Tongue (tissue), 2 donors: ENCODE results near the gene RIPPLY2. TPM values are rescaled to one million over a fixed set of nuclear protein-coding genes. Genes with fewer than 3 reads are reported as not detected.
"Not testable (repeated sequence)": the region's sequence is repeated elsewhere in the genome, so short reads cannot be mapped to it uniquely, and the experiment has no call there.

Experiments used
- DNase-seq: peaks from one replicate; pipeline ENCODE4 v3.0.0-alpha.2; 2015
- total RNA-seq: library from RNA; depleted of rRNA; stranded (reverse); fragments of >200 nt; gene quantifications from one replicate; pipeline ENCODE4 v1.2.3, GENCODE V29; 2014

RIPPLY2 gene
- total RNA-seq, 1 donor from 2014 or later, result not detected

DNA sequence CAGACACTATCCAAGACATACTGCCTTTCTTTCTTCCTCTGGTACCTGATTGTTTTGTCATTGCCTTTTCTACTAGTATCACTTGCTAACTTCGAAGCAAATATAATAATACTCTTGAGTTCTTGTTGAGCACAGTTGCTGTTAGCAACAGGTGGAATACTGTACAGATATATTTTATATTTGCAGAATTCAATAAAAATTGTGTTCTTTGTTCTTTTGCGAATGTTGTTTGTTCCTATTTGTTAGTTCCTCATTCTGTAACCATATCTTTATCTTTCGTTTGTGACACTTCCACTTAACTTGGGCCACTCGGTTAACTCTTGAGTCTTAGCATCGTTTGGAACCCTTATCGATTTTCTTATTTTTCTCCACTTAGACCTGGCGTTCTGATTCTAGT is 7.2 kb downstream of the RIPPLY2 start:
- no peak for DNase-seq

DNA sequence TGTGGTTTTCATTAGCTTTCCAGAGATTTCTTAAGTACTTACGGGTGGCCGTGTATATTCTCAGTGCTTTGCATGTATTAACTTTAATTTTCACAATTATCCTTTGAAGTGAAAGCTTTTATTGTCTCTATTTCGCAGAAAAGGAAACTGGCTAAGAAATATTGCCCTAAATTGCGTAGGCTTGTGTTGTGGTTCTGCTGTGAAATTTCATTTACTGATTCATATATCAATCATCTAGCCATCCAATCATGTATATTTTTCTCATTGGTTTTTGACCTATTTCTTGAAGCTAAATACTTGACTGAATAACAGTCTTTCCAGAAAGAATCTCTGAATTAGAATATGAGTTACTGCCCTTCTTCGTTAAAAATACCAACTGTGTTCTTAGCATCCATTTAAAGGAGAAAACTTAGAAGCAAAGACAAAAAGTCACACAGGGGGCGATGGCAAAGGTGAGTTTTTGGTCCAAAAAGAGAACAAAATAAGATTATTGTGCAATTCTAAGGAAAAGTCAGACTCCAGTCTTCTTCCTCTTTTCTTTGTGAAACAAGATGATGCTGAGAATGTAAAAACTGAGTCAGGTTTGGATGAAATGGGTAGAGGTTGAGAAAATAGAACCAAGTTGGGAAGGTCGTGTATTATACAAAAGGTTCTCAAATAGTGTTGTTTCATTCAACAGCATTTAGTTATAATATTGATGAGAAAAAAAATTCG is 7.8 kb downstream of the RIPPLY2 start:
- DNase-seq, result no peak

DNA sequence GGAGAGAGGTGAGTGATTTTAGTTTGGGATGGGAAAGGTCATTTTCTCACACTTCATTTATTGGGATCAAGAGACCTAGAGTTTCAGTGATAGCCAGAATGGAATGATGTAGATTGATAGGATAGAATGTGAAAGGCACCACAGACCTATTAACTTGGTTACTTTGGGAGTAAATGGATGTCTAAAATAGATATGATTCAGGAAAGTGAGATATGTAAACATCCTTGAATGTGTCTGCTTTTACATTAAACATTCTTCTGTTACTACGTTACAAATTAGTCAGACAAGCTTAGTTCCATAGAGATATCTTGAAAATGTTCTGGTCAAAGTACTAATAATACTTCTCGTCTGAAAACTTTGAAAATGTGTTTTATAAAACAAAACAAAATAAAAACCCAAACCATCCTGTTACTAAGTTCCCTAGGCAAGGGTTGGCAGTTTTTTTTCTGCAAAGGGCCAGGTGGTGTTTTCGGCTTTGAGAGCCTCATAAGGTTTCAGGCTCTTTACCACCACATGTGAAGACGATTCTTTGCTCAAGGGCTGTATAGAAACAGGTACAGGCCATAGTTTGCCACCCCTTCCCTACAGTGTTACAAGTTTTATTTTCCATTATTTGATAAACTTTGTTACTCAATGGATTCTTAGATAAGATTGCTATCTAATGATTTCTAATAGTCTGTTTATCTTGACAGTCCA is 9.8 kb downstream of the RIPPLY2 start:
- DNase-seq, result no peak

DNA sequence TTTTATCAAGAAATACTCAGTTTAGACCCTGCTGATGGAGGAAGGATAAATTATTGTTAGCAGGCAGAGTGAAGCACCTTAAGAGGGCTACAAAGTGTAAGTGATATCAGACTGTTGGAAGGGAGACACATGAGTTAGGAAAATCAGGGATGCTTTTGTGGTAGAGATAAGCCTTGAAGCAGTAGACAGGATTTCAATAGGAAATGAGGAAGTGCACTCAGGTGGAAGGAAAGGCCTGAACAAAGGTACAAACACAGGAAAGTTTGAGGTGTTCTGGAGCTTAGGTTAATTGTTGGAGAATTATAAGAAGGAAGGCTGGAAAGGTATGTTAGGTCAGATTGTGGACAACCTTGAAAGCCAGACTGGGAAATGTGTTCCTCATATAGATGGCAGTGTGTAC is 13.9 kb downstream of the RIPPLY2 start:
- DNase-seq, result no peak

DNA sequence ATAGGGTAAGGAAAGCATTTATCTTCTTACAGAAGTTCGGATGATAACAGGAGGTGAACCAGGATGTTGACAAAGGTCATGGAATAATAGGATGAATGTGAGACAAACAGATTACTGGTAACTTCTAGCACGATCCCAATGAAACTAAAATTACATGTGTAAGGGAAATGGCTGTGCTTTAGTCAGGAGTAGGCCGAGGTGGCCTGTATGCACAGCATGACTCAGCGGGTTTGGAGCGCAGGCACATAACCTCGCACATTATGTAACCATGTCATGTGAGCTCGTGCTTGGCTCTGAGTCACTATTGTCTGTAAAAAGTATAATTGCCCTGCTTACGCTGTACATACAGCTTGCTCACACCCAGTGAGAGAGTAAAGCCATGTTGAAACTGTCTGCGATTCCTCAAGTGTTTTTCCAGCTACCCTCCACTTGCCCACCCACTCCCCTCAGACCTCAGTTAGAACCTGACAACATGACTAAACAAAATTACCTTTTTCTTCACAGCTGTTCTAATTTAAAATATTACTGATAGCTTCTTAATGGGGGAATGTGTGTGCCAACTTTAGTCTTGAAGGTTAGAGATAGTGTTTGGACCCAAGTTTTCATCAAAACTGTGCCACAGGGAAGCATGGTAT is 14.5 kb downstream of the RIPPLY2 start:
- no peak for DNase-seq

DNA sequence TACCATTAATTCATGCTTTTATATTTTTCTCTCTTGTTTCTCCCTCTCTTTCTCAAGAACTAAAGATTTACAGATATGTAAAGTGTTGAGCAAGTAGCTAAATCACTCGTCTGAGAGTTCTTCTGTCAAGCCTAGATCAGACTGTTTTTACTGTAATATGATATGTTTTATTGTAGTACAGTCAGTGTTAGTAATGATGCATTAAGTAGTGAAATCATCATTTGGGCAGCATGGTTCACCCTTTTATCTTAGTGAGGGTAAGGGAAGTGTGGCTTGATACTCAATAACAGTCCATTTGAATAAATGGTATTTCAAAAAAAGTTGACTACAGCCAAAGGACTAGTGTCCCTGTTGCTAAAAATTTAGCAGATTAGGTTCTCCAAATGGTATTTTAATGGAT is 15.5 kb downstream of the RIPPLY2 start:
- no peak for DNase-seq

DNA sequence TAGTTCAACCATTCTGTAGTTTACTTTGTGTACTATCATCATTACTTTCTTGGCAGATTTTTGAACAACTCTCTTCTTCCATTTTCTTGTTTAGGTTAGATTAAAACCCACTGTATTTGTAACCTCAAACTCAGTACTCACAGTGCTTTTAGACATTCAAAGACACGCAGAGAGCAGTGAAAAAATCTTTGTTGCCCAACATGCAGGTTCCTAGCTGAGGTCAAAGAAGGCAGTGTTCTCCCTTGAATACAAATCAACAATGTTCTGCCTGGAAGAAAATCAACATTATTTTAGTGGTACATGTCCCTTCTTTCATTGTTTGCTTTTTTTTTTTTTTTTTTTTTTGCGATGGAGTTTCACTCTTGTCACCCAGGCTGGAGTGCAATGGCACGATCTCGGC is 17.5 kb downstream of the RIPPLY2 start:
- no peak for DNase-seq

DNA sequence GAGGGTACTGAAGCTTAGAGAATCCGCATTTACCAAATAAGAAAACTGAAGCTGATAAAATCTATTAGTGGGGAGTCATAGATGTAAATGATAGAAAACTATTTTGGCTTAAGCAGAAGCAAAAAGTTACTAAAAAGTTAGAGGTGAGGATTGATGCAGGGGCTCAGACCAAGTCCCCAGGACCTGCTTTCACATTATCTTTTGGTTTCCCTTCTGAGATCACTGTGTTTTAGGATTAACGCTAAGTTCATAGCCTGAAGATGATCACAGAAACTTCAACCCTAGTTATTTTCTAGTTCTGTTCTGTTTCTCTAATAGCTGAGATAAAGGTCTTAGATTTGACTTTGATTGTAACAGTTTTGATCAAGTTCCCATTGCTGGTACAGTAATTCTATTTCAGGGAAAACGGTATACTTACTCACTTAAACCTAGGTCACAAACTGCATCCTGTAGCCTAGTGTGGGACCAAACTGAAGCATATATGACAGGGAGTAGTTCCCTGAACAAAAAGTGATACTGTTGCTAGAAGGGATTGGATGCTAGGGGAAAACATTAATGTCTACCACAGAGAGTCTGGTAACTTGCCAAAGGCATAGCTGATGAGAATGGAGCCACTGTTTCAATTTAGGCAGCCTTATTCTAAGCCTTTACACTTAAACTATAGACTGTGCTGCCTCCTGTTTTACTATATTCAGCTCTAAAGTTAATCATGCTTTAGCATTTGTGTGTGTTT is 19.4 kb downstream of the RIPPLY2 start:
- peak; percentile 17 for DNase-seq

DNA sequence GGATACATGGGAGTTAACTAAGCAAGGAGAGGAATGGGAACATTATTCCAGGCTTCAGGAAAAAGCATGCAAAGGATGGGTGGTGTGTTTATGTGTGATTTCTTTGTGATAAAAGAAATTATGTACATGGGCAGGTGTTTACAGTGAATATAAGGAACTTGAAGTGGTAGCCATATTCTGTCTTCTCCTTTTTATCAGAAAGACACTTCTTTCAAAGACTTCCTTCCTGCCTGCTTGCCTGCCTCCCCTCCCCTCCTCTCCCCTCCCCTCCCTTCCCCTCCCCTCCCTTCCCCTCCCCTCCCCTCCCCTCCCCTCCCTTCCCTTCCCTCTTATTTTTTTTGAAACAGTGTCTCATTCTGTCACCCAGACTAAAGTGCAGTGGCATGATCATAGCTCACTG is 20.7 kb downstream of the RIPPLY2 start:
- no peak for DNase-seq

DNA sequence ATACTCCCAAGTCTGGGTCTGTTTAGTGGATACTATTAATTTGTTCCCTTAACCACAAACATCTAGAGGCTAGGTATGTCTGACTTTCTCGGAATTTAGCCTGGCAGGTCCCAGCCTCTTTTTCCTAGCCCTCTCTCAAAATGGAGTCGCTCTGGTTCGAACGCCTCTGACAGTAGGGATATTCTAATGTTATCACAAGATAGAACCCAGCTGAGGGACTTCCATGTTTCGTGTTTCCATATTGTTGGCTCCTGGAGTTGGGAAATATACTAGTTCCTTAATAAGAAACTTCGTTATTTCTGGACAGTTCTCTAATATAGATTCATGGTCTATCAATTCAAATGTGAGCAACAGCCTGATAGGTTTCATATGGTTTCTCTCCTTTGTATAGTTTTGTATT is 22.7 kb downstream of the RIPPLY2 start:
- DNase-seq, result no peak

DNA sequence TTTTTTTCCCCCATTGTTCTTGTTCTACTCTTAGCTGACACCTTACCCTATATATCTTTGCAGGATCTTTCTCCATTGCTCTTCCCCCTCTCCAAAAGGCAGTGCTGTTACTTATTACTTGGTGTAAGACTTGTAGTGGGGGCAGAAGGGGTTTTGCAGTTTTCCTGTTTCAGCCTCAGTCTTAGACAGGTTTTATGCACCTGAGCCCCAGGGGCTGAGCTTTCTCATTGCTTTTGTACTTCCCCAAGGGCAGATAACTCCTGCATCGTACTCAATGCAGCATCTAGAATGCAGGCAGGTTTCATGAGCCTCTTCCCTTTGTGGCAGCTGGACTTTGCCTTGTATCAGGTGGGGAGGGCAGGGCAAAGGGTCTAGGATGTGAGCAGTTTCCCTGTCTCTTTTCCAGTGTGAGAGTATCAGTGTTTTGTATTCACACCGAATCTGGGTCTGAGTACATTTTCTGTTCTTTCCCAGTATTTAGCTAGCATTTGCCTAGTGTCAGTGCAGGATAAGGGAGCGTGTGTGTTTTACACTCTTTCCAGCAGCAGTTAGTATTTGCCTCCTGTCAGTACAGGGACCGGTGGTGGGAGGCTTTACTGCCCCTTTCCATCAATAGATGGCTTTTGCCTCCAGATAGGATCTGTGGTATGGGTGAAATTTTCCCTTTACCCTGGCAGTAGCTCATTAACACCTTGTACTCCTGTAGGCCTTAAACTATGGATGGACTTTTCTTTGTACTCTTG is 25.9 kb downstream of the RIPPLY2 start:
- DNase-seq, result no peak

DNA sequence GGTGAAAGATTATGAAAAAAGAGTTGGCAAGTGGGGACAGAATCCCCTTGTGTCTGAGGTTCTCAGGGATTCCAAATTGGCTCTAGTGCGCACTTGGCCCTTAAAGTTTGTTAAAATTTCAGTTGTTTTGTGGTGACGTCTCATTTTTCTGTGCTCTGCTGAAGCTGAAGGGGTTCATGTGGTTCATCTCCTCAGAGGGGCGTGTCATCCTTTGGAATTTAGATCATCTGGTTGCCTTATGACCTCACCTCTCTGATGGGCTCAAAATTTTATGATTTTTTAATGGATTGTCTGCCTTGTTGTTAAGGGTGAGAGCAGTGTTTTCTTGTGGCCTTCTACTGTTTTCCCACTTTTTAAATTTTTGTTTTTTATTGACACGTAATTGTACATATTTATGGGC is 26.6 kb downstream of the RIPPLY2 start:
- DNase-seq, result no peak

DNA sequence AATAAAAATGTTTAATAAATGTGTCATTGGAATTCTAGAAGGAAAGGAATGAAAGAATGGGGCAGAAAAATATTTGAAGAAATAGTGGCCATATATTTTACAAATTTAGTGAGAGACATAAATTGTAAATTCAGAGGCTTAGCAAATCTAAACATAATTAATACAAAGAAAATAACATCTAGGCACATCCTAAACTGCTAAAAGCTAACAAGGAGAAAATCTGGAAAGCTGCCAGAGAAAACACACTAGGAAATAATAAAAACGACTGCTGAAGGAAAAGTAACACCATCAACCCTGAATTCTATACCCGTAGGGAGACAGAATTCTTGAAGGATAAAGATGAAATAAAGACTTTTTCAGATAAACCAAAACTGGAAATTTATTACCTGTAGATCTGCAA is 30.1 kb downstream of the RIPPLY2 start:
- no peak for DNase-seq

DNA sequence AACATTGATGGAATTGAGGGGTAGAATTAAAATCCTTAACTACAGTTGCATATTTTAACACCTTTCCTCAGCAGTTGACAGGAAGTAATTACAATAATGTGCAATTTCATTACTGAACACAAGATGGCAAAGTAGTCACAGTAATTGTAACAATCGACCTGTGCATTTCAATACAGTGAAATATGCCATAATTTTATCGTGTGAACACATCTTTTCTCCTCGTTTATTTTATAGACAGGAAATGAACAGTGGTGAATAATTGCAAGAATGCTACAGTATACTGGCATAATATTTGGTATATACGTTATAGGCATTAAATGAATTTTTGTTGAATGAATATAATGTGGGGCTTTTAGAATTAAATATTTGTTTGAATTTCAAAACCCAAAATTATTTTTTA is 31.4 kb downstream of the RIPPLY2 start:
- peak; percentile 75 for DNase-seq

DNA sequence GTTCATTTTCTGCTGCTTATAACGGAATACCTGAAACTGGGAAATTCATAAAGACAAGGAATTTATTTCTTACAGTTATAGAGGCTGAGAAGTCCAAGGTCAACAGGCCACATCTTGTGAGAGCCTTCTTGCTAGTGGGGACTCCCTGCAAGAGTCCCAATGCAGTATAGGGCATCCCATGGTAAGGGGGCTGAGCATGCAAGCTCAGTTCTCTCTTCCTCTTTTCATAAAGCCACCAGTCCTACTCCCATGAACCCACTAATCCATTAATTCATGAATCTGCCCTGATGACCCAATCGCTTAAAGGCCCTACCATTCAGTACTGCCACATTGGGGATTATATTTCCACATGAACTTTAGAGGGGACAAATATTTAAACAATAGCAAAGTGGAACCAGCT is 32.8 kb downstream of the RIPPLY2 start:
- no peak for DNase-seq

DNA sequence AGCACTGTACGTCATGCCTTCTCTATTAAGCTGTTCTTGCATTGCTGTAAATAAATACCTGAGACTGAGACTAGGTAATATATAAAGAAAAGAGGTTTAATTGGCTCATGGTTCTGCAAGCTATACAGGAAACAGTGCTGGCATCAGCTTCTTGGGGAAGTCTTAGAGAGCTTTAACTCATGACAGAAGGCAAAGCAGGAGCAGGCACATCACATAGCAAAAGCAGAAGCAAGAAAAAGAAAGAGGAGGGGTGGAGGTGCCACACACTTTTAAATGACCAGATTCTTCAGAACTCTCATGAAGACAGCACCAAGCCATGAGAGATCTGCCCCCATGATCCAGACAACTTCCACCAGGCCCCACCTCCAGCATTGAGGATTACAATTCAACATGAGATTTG is 36.5 kb downstream of the RIPPLY2 start:
- no peak for DNase-seq

DNA sequence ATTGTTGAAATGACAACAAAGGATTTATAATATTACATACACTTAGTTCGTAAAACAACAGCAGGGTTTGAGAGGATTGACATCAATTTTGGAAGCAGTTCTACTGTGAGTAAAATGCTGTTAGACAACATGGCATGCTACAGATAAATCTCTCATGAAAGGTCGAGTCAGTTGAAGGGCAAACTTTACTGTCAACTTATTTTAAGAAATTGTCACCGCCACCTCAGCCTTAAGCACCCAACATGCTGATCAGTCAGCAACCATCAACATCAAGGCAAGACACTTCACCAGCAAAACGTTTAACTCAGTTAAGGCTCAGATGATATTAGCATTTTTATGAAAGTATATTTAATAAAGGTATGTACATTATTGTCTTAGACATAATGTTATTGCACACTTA is 37.4 kb downstream of the RIPPLY2 start:
- DNase-seq, result no peak

DNA sequence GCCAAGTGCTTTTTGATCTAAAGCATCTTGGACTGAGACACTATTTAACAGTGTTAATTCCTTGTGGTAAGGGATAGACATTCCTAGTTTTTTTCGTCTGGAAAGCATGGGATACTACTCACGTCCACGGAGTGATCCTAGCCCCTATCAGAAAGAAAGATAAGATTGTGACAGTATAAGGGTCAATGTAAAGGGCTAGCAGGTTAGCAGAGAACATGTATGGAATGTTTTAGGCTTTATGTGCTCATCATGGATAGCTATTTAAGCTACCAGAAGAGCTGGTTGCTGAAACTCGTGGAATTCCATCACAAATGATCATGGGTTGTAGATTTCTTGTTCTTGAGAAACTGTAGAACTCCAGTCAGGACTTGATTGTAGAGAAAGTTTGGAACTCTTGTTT is 38.4 kb downstream of the RIPPLY2 start:
- DNase-seq, result no peak

DNA sequence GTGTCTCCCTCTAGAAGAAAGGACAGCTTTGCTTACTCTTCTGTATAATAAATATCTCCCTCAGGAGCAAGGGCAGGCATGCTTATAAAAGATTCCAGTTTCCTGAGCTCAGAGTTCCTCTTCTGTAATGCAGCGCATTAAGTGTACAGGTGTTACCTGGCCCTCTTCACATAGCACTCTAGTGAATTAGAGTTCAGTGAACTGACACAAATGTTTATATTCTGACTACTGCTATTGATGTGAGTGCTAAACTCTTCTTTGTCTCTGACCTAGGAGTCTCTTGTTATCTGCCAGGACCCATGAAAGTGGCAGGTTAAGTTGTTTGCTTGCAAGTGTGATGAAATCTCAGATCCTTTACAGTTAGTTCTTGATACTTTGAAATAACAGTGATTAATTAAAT is 39.9 kb downstream of the RIPPLY2 start:
- DNase-seq, result no peak

DNA sequence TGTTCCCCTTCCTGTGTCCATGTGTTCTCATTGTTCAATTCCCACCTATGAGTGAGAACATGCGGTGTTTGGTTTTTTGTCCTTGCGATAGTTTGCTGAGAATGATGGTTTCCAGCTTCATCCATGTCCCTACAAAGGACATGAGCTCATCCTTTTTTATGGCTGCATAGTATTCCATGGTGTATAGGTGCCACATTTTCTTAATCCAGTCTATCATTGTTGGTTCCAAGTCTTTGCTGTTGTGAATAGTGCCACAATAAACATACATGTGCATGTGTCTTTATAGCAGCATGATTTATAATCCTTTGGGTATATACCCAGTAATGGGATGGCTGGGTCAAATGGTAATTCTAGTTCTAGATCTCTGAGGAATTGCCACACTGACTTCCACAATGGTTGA is 43.9 kb downstream of the RIPPLY2 start:
- DNase-seq, result not testable (repeated sequence)

DNA sequence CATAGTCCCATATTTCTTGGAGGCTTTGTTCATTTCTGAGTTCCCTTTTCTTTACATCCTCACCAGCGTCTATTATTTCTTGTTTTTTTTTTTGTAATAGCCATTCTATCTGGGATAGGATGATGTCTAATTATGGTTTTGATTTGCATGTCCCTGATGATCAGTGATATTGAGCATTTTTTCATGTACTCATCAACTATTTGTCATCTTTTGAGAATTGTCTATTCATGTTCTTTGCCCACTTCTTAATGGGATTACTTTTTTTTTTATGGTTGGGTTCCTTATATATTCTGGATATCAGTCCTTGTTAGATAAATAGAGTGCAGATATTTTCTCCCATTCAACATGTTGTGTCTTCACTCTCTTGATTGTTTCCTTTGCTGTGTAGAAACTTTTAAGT is 48.5 kb downstream of the RIPPLY2 start:
- DNase-seq, result no peak

DNA sequence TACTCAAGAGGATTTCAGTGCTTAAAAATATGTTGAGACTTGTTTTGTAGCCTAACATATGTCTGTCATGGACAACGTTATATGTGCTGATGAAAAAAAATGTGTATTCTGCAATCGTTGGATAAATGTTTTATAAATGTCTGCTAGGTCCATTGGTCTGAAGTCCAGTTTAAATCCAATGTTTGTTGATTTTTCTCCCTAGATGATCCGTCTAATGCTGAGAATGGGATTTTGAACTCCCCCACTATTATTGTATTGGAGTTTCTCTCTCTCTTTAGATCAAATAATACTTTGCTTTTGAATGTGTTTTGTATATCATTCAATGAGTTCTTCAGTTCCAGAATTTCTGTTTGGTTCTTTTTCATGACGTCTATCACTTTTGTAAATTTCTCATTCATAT is 51.2 kb downstream of the RIPPLY2 start:
- DNase-seq, result no peak
